ENCODE data around the gene KCNQ1OT1.
"Not testable (repeated sequence)": the region's sequence is repeated elsewhere in the genome, so short reads cannot be mapped to it uniquely, and the experiment has no call there.

The KCNQ1OT1 gene

GRCh38 chr11:2650343-2650867, 49.4 kb downstream of the KCNQ1OT1 start:
- no peak for DNase-seq

GRCh38 chr11:2649848-2650247, 49.9 kb downstream of the KCNQ1OT1 start:
- no peak for DNase-seq

- no peak for DNase-seq
These were observed 50.4 kb downstream of the KCNQ1OT1 start for GRCh38 chr11:2649400-2649799.

GRCh38 chr11:2647953-2648352, 51.8 kb downstream of the KCNQ1OT1 start:
- DNase-seq = no peak

GRCh38 chr11:2647167-2647566, 52.6 kb downstream of the KCNQ1OT1 start:
- no peak for DNase-seq

GRCh38 chr11:2645779-2646118, 54.0 kb downstream of the KCNQ1OT1 start:
- no peak for DNase-seq

GRCh38 chr11:2644844-2645778, 54.7 kb downstream of the KCNQ1OT1 start:
- DNase-seq = no peak

- DNase-seq = no peak
These were observed 56.0 kb downstream of the KCNQ1OT1 start for GRCh38 chr11:2643746-2644145.

GRCh38 chr11:2641623-2642022, 58.2 kb downstream of the KCNQ1OT1 start:
- no peak for DNase-seq

- DNase-seq = not testable (repeated sequence)
These were observed 60.0 kb downstream of the KCNQ1OT1 start for GRCh38 chr11:2639763-2640162.

GRCh38 chr11:2631161-2631560, 68.6 kb downstream of the KCNQ1OT1 start:
- no peak for DNase-seq

- no peak for DNase-seq
These were observed 69.1 kb downstream of the KCNQ1OT1 start for GRCh38 chr11:2630679-2631078.

GRCh38 chr11:2625183-2625582, 74.6 kb downstream of the KCNQ1OT1 start:
- DNase-seq = no peak

- DNase-seq = no peak
These were observed 77.9 kb downstream of the KCNQ1OT1 start for GRCh38 chr11:2621894-2622293.

GRCh38 chr11:2612884-2613571, 86.8 kb downstream of the KCNQ1OT1 start:
- no peak for DNase-seq

- no peak for DNase-seq
These were observed 90.4 kb downstream of the KCNQ1OT1 start for GRCh38 chr11:2609345-2609744.

- DNase-seq = no peak
These were observed 100.1 kb downstream of the KCNQ1OT1 start for GRCh38 chr11:2599561-2600189.

GRCh38 chr11:2595204-2595603, 104.6 kb downstream of the KCNQ1OT1 start:
- DNase-seq = no peak

GRCh38 chr11:2594267-2594666, 105.5 kb downstream of the KCNQ1OT1 start:
- no peak for DNase-seq

GRCh38 chr11:2593393-2593950, 106.3 kb downstream of the KCNQ1OT1 start:
- no peak for DNase-seq

GRCh38 chr11:2592559-2593392, 107.0 kb downstream of the KCNQ1OT1 start:
- DNase-seq = no peak

GRCh38 chr11:2591805-2592204, 108.0 kb downstream of the KCNQ1OT1 start:
- DNase-seq = no peak
